OCI-LY7 (cell line): Measurements from ENCODE around the gene PPP1R37.

Source experiments
- EZH2phosphoT487 ChIP-seq: fragments of 200-600 bp; sonication (generic); IDR thresholded peaks from 2 replicates; pipeline ENCODE4 v1.6.1; 2018; ENCODE audit warnings: low read depth, borderline replicate concordance, mild to moderate bottlenecking, mixed run types, antibody characterized with exemption, low read length, moderate library complexity, mixed read lengths
- TF ChIP-seq, protein P1 (sequence below): fragments of 200-600 bp; sonication (generic); conservative IDR thresholded peaks from 2 replicates; pipeline ENCODE4 v1.5.1; 2014; ENCODE audit warnings: mild to moderate bottlenecking, antibody characterized with exemption, low read length, moderate library complexity, mixed read lengths

DNA sequence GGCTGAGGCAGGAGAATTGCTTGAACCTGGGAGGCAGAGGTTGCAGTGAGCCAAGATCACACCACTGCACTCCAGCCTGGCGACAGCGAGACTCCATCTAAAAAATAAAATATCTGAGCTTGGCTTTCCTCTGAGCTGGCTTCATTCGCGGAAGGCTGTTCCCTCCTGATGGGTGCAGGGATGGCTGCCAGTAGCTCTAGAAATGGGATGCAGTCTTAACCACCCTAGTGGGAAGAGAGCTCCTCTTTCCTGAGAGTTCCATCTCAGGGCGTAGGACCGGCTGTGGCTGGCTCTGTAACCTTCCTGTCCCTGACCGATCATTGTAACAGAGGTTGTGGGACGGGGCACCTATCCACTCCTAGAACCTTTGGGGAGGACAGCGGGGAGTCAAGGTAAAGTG is 32.4 kb downstream of the PPP1R37 start:
- TF ChIP-seq, protein P1, sequence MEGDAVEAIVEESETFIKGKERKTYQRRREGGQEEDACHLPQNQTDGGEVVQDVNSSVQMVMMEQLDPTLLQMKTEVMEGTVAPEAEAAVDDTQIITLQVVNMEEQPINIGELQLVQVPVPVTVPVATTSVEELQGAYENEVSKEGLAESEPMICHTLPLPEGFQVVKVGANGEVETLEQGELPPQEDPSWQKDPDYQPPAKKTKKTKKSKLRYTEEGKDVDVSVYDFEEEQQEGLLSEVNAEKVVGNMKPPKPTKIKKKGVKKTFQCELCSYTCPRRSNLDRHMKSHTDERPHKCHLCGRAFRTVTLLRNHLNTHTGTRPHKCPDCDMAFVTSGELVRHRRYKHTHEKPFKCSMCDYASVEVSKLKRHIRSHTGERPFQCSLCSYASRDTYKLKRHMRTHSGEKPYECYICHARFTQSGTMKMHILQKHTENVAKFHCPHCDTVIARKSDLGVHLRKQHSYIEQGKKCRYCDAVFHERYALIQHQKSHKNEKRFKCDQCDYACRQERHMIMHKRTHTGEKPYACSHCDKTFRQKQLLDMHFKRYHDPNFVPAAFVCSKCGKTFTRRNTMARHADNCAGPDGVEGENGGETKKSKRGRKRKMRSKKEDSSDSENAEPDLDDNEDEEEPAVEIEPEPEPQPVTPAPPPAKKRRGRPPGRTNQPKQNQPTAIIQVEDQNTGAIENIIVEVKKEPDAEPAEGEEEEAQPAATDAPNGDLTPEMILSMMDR: no peak
- no peak for TF ChIP-seq EZH2phosphoT487
